HL-60 (cell line): ENCODE measurements around the gene TMEM143.

Experiments used
- POLR2AphosphoS5 ChIP-seq: IDR thresholded peaks from 2 replicates; pipeline ENCODE4 v1.6.1; 2012; ENCODE audit warnings: low read depth
- TF ChIP-seq, protein P1 (sequence below): IDR thresholded peaks from one replicate; pipeline ENCODE4 v1.5.1; 2011; ENCODE audit warnings: low read length, control low read depth, inconsistent platforms; ENCODE audit not compliant: insufficient read depth

DNA sequence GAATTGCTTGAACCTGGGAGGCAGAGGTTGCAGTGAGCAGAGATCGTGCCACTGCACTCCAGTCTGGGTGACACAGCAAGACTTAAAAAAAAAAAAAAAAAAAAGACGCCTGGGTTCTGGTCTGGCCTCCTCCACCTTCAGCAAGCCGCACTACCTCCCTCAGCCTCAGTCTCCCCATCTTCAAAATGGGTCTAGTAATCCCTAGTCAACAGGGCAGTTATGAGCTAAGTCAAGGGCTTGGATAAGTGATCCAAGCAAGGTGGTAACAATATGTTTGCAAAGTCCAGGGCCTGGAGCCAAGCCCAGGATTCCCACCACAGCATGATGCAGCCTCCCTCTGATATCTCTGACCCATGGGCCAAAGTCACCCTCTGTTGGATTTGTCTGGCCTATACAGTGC lies 23.2 kb upstream of the TMEM143 start:
- TF ChIP-seq, protein P1, sequence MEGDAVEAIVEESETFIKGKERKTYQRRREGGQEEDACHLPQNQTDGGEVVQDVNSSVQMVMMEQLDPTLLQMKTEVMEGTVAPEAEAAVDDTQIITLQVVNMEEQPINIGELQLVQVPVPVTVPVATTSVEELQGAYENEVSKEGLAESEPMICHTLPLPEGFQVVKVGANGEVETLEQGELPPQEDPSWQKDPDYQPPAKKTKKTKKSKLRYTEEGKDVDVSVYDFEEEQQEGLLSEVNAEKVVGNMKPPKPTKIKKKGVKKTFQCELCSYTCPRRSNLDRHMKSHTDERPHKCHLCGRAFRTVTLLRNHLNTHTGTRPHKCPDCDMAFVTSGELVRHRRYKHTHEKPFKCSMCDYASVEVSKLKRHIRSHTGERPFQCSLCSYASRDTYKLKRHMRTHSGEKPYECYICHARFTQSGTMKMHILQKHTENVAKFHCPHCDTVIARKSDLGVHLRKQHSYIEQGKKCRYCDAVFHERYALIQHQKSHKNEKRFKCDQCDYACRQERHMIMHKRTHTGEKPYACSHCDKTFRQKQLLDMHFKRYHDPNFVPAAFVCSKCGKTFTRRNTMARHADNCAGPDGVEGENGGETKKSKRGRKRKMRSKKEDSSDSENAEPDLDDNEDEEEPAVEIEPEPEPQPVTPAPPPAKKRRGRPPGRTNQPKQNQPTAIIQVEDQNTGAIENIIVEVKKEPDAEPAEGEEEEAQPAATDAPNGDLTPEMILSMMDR = no peak
- TF ChIP-seq POLR2AphosphoS5 = no peak
